GM19397 (cell line): ENCODE results near the gene SEMA3F.

Source experiments
- ATAC-seq: cut with Tn5 transposase; IDR thresholded peaks from one replicate; pipeline ENCODE4 v1.9.1; 2021; ENCODE audit warnings: mild to moderate bottlenecking, moderate library complexity; ENCODE audit not compliant: unreplicated experiment

Gene SEMA3F

DNA sequence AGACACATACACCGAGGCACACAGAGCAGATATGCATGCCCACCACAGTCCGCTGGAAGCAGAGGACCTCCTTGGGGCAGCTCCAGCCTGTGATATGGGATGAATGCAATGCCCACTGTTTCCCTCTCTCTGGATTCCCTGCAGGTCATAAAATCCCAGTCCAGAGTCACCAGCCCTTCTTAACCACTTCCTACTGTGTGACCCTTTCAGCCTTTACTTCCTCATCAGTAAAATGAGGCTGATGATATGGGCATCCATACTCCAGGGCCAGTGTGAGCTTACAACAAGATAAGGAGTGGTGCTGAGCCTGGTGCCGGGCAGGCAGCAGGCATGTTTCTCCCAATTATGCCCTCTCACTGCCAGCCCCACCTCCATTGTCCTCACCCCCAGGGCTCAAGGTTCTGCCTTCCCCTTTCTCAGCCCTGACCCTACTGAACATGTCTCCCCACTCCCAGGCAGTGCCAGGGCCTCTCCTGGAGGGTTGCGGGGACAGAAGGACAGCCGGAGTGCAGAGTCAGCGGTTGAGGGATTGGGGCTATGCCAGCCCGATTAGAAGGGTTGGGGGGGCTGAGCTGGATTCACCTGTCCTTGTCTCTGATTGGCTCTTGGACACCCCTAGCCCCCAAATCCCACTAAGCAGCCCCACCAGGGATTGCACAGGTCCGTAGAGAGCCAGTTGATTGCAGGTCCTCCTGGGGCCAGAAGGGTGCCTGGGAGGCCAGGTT, 36.0 kb downstream of the SEMA3F start, which contains the start of gene GNAT1:
Gene GNAT1 (plus strand): TSS at position 675 of the 725 bp plus-strand sequence. CDS start 116 bp downstream, outside the sequence.
- ATAC-seq = no peak

DNA sequence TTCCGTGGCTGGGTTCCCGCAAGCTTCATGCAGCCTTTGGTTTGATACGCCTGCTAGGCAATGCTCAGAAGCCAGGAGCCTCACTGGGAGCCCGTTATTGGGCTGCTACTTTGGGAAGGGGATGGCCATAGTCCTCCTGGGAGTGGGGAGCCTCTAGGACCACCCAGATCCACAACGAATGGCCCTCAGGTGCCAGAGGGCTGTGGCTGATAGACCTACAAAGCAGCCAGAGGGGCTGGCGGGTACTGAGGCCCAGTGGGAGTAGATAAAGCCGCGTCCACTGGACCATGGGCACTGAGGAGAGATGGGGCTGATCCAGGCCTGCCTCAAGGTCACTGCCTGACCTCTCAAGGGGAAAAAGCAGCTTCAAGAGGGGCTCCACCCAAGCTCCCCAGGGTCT, 37.0 kb downstream of the SEMA3F start:
- ATAC-seq = no peak

DNA sequence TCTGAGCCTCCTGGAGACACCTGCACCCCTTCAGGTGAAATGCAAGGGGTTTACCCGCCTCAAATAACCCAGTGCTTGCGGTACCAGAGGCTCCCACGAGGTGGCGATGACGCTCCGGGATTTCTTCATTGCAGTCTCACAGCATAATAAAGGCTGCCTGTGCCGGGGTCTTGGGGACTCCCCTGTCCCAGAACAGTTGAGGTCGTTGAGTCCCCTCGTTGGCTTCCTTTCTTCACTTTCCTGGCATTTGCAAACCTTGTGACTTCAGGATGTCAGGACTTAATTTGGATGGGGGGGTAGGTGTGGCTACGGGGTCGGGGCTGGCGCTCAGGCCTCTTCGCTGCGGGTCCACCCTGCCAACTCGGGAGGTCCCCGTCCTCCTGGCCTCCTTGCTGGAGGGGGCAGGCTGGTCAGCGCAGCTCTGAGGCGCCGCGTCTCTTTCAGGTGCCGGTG, 37.6 kb downstream of the SEMA3F start:
- ATAC-seq = no peak

DNA sequence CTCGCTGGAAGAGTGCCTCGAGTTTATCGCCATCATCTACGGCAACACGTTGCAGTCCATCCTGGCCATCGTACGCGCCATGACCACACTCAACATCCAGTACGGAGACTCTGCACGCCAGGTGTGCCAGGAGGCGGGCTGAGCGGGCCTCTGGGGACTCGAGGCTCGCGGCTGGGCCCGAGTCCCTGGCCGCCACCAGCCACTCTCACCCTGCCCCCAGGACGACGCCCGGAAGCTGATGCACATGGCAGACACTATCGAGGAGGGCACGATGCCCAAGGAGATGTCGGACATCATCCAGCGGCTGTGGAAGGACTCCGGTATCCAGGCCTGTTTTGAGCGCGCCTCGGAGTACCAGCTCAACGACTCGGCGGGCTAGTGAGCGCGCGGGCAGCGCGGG, 38.2 kb downstream of the SEMA3F start:
- no peak for ATAC-seq

DNA sequence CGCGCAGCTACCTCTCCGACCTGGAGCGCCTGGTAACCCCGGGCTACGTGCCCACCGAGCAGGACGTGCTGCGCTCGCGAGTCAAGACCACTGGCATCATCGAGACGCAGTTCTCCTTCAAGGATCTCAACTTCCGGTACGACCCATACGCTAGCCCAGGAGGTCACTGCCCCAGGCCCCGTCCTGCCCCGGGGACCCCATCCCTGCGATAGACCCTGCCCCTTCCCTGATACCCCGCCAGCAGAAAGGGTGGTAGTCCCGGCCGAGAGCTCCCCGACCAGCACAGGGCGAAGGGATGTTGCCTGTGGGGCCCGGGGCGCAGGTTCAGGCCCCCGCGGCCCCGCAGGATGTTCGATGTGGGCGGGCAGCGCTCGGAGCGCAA, 38.6 kb downstream of the SEMA3F start:
- ATAC-seq = no peak

DNA sequence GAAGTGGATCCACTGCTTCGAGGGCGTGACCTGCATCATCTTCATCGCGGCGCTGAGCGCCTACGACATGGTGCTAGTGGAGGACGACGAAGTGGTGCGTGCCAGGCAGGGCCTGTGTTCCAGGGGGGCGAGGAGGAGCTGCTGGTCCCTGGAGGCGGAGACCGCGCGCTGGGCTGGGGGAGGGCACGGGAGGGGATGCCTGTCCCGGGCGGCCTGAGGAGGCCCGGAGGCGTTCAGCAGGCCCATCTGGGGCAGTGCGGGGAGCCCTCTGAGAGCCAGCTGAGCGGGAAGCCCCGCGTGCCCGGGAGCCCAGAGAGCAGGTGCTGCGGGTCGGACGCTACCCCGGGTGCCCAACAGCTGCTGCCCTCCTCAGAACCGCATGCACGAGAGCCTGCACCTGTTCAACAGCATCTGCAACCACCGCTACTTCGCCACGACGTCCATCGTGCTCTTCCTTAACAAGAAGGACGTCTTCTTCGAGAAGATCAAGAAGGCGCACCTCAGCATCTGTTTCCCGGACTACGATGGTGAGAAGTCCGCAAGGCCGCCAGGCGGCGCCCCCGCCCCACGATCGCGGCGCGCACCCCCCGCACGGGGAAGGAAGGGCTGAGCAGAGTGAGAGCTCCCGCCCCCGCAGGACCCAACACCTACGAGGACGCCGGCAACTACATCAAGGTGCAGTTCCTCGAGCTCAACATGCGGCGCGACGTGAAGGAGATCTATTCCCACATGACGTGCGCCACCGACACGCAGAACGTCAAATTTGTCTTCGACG, 39.2 kb downstream of the SEMA3F start:
- ATAC-seq = no peak

DNA sequence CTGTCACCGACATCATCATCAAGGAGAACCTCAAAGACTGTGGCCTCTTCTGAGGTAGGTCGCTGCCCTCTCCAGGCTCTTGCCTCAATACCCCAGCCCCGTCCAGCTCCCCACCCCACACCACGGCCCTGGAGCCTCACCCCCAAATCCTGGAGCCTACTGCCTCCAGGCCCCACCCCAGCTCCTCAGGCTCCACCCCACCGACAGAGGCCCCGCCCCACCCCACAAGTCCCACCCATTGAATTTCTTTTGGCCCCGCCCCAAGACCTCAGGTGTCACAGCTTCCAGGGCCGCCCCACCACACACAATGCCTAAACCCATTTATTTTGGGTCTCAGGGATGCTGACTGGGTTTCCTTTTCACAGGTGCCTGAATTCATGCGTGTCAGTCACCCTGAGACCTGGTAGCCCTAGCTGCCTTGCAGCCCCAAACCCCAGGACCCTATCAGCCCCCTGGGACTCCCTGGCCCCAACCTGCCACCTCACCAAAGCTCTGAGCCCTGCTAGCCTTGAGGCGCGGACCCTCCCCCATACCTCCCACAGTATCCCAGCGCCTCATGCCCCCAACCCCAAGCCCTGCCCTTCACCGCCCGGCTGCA, 39.9 kb downstream of the SEMA3F start:
- no peak for ATAC-seq

DNA sequence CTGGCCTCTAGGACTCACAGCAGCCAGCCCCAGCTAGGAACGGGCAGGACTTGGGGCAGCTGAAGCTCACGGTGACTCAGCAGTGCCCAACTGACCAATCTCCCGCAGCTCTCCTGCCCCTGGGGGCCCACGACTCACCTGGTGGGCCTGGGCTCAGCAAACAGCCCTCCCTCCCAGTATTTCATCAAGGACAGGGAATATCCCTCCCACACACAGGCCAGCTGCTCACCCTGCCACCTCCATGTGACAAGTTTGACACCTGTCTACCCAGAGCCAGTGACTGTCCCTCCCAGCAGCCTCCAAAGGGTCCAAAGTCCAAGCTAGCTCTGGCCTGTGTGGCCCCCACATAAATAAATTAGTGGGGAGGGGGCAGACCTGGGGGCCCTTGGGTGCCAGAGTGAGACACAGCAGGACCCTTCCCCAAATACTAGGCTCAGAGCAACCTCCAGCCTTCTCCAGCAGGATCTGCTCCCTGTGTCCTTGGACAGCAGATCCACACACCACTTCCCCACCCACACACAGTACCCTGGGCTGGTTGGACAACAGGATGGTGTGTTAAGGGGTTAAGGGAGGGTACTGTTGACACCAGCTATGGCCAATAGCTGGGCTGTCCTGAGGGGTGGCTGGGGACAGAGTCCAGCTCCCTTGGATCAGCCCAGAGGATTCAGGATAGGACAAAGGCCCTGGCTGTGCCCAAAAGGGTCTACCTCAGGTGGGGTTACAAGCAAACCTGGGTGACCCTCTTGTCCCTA, 40.6 kb downstream of the SEMA3F start:
- no peak for ATAC-seq

DNA sequence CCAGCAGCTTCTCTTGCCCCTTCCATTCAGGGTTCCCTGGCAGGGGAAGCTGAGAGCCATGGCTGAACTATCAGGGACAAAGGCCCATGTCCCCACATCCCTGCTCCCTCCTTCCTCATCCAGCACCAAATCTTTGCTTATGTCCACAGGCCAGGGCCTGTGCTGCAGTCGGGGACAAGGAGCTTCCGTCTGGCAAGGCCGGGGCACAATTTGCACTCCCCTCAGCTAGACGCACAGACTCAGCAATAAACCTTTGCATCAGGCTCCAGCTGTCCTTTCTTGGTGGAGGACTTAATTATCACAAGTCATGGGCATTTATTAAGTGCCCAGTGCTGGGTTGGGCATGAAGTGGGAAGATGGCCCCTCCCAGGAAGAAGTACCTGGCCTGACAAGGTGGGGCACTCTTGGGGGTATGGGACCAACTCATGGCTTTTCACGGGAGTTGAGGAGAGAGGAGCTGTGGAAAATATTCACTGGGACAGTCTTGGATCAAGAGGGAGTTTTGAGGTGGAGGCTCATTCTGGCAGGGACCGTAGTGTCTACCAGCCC, 41.2 kb downstream of the SEMA3F start:
- no peak for ATAC-seq

DNA sequence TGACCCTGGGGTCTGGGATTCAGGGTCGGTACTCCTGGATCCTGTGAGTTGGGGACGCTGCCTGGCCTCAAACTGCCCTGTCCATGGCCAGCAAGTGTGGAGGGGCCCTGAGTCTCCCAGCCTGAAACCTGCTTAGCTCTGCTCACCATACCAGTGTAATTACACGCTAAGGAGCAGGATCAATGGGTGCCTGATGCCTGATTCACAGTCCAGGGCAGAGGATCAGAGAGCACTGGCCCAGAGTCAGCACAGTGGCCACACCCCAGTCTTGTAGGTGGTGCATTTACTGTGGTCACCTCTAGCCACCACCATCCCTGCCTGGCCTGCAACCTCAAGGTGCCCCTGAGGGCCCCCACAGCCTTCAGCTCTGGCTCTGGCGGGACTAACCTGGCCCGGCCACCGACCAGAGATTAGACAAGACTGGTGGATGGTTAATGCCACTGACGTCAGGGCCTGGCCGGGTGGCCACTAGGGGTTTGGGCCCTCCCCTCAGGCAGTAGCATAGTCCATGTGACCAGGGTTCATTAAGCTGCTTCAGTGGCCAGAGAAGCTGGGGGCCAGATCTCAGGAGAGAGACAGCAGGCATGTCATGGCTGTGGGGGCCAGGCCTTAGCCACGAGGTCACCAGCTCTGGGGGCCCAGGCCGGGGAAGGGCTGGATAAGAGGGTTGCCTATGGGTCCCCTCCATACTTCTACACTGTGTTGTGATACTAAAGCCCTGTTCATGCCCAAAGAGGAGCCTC, 46.6 kb downstream of the SEMA3F start:
- no peak for ATAC-seq

DNA sequence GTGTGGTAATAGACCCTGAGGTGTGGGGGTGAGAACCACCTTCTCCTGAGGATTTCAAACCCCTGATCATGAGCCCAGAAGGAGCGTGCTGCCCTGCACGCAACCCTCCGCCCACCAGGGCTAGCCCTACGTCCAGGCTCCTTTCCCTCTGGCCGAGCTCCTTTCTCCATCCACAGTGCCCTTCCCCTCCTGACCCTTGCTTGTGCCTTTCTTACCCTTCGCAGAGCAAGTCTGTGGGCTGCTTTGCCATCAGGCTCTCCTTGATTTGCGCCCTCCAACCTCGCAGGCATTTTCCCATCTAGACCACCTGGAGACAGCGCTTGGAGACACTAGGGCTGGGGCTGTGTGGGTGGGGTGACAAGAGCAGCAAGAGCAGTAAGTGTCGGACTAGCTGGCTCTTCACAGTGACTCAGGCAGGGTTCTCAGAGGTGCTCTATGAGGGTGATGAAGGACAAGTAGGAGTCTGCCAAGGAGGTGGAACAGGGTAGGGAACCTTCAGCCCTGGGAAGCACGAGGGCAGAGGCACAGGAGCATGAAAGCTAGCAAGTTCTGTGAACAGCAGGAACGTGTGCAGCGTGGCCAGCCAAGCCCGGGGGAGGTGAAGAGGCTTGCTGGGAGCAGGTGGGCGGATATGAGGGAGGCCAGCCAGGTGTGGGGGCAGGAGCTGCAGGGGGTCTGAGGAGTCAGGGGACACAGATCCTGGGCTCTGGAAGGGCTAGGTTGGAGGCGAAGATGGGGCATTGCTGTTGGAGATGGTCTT, 47.4 kb downstream of the SEMA3F start:
- no peak for ATAC-seq

DNA sequence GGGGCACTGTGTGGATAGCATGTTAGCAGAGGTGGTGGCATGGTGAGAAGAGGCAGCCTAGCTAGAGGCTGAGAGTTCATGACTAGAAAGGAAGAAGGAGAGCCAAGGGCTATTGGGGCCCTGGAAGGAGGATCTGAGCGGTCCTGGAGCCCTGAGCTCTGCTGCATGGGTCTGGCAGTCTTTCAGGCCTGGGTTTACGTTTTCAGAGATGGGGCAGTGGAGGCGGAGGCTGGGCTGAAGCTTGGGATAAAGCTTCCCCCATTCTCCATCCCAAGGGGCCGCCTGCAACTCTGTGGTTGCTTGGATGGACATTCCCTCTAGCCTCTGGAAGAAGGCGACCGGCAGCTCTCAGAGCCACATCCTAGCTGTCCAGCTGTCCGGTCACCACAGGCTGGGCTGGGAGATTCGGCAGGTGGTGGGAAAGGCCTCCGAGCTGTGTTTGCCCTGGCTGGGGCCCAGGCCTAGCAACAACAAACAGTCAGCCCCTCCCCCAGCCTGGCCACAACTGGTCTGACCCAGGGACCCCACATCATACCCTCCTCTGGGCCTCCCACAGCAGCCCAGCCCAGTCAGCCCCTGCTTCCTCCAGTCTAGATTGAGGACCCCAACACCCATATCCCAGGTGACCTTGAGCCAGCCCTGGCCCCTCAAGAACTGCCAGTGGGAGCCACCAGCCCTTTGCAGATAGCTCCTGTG, 48.1 kb downstream of the SEMA3F start:
- ATAC-seq = no peak

DNA sequence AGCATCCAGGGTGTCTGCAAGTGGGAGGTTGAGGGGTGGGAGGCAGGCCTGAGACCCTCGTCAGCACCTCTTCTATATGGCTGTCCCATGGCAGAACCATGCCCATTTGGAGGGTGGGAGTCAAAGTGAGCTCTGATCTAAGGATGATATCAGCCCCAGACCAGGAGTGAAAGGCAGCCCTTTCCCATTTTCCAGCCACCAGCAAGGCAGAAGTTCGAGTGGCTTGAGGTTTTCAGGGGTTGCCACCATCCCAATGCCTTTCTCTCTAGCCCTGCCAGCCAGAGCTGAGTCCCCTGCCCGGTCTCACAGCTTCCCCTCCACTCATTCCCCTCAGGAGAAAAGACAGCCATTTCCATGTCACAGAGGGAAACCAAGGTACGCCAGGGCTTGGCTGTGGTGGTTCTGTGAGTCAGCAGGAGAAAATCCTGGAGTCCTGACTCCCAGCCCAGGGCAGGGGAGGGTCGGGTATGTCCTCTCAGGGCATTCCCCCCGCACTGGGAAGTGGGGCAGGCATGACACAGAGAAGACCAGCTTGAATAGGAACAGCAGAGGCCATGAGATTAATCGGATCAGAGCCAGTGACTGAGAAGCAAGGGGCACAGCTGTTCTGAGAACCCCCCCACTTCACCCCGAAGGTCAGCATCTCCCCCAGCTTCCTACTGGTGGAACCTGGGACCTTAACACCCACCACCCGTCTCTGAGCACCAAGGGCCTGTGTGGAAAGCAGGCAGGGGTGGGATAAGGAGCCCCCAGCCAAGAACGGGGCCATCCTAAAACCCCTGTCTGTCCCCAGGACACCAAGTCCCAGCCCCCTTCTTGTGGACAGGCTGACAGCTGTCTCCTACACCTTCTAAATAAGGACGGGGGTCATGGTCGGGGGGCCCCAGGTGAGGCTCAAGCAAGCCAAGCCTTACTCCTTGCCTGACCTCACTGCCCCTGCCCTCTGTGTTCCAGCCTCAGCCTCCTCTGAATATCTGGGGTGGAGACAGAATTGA, 49.0 kb downstream of the SEMA3F start:
- no peak for ATAC-seq

DNA sequence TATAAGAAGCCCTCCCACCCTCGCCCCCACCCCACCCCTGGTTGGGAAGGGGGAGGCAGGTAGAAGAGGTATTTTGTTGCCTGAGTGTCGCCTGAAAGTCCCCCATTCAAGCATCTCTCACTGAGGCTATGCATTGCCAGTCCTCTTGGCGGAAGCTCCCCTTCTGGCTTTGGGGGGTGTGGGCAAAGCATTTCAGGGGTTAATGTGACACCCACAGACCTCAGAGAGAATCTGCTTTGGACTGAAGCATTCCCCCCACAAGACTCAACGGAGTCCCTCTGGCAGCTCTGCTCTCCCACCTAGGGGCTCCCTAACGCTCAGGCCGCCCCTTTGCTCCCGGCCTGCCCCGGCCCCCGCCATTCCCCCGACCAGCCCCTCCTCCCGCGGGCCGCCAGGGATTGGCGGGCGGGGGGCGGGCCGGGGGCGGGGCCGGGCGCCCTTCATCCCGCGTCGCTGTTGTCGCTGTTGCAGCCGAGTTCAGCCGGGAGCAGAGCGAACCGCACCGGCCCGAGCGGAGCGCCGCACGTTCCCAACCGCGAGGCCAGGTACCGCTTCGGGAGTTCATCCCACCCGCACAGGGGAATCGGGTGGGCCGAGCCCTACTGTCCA, 49.8 kb downstream of the SEMA3F start, which contains the start of gene SLC38A3:
Gene SLC38A3 (plus strand): TSS at position 468 of the 609 bp plus-strand sequence. CDS start 8,929 bp downstream, outside the sequence.
- ATAC-seq = no peak

DNA sequence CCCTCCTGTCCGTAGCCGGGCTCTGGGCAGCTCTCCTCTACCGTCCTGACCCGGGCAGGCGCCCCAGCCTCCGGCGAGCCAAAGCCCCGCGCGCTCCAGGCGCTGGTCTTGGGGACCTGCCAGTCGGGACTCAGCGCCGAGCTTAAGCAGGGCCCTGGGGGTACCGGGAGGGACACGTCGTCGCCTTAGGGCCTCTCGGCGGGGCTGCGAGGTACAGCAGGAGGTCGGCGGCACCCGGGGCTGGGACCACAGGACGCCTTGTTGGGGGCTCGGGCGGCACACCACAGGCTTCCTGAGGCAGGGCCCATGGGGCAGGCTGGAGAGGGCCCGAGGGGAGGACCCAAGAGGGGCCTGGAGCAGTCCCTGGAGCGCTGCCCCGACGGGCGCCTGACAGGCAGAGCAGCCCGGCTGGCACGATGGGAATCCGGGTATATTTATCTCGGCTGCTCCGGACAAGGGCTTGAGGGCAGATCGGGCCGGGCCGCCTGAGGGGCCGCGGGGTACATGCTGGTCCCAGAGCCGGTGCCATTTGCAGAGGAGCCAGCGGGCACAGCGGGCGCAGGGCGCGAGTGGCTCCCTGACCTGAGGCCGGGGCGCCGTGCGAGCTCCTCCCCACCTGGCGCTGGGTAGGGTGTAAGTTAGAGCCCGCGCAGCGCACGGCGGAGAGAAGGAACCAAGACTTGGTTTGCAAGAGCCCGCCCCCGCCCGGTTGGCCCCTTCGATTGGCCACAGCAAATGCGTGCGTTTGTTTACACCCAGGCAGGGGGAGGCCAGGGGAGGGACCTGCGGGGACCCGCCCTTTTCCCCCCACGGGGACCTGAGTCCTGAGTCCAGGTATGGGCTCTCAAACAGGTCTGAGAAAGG, 50.5 kb downstream of the SEMA3F start:
- no peak for ATAC-seq
